A549 treated with Hydrocortisone at 1 μM for 4 hours (cell line): Measurements from ENCODE around the gene HCAR1. TPM values are rescaled to one million over a fixed set of nuclear protein-coding genes. Genes with fewer than 3 reads are reported as not detected.

ENCODE experiments used
- total RNA-seq: library from RNA; stranded (reverse); fragments of 200-300 nt; extraction: Qiagen RNA extraction; gene quantifications from 5 replicates; pipeline ENCODE4 v1.2.3, GENCODE V29; 2022

Gene HCAR1
- 0.03 to 0.05 TPM (median 0.03 TPM) in 3 of 5 replicates, not detected in the others for total RNA-seq

GRCh38 chr12:122730215-122731014, at the start of gene HCAR1:
TSS of gene HCAR1 (minus strand) at chr12:122730844. CDS start at chr12:122730339, 505 bp downstream.

GRCh38 chr12:122752464-122753318, 22.0 kb upstream of the HCAR1 start, which contains the start of gene DENR:
TSS of gene DENR (plus strand) at chr12:122752824. CDS start at chr12:122753702, 878 bp downstream.

GRCh38 chr12:122716658-122717057, 14.0 kb downstream of the HCAR1 start, which contains the start of gene HCAR3:
TSS of gene HCAR3 (minus strand) at chr12:122716811. CDS start at chr12:122716737, 74 bp downstream.

GRCh38 chr12:122702890-122703611, 27.6 kb downstream of the HCAR1 start, which contains the start of gene HCAR2:
TSS of gene HCAR2 (minus strand) at chr12:122703357. CDS start at chr12:122703283, 74 bp downstream.

Other genes with a start within 250 kb of the HCAR1 start
- gene ZCCHC8, start 229.9 kb downstream of the HCAR1 start, total RNA-seq = 22.2 to 24.9 TPM (median 22.7 TPM) in 5 replicates
- gene RSRC2, start 203.9 kb downstream of the HCAR1 start, total RNA-seq = 45.1 to 66.3 TPM (median 55.6 TPM) in 5 replicates
- 18.5 to 22.4 TPM (median 21.3 TPM) in 5 replicates for gene KNTC1, start 203.6 kb downstream of the HCAR1 start, total RNA-seq
- 0.05 to 0.10 TPM (median 0.08 TPM) in 4 of 5 replicates, not detected in the other for gene HCAR2, start 27.5 kb downstream of the HCAR1 start, total RNA-seq
- 0.11 TPM in 1 of 5 replicates, not detected in the others for gene HCAR3, start 14.0 kb downstream of the HCAR1 start, total RNA-seq
- 50.8 to 71.9 TPM (median 54.8 TPM) in 5 replicates for gene DENR, start 22.0 kb upstream of the HCAR1 start, total RNA-seq
- gene CCDC62, start 43.7 kb upstream of the HCAR1 start, total RNA-seq = 0.03 to 0.06 TPM (median 0.06 TPM) in 3 of 5 replicates, not detected in the others
- 26.3 to 30.8 TPM (median 26.8 TPM) in 5 replicates for gene HIP1R, start 104.6 kb upstream of the HCAR1 start, total RNA-seq
- gene VPS37B, start 165.3 kb upstream of the HCAR1 start, total RNA-seq = 27.7 to 29.7 TPM (median 28.8 TPM) in 5 replicates
- gene ABCB9, start 235.6 kb upstream of the HCAR1 start, total RNA-seq = 10.9 to 12.4 TPM (median 11.6 TPM) in 5 replicates
- gene OGFOD2, start 244.4 kb upstream of the HCAR1 start, total RNA-seq = 13.8 to 17.2 TPM (median 16.2 TPM) in 5 replicates
- gene ARL6IP4, start 249.8 kb upstream of the HCAR1 start, total RNA-seq = 190 to 265 TPM (median 236 TPM) in 5 replicates